ENCODE data around the gene CMC2.

The CMC2 gene

DNA sequence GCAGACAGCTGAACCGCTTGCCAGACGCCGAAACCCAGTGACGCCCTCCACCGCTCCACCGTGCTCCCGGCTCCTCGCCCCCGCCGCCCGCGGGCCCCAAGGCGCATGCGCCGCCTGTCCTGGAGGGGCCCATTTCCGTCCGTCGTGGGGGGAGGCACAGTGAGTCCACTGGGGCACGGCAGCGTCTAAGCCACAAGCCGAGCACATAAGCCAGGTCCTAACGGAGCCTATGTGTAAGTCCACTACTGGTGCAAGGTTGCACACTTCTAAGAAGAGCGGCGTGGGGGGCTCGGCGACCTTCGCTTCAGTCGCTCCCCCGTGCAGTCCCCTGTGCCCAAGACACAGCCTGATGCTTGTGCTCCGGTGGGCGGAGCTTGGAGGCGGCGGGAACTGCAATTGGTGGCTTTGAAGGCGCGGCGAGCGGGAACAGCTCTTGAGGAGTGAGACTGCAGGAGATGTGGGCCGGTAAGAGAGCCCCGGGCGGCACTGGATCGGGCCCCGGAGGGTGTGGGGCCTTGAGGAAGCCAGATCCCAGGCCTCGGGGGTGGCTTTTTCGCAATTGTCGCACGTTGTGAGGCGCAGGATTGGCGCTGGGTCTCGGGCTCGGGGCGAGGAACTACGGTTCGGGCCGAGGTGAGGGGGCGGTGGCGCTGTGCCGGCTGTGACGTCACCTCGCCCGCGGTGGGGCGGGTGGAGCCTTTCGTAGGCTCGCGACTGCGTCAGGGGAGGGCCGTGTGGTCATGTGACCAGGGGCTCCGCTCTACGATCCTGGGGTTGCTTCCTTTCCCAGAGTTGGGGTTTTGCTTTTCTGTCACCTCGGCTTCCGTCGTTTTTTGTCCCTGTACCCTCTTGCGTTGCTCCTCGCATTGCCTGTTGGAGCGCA, at the start of gene CMC2, which contains the start of gene CENPN:
Gene CMC2, minus strand, starts transcription at position 73 of the 883 bp plus-strand sequence. CDS start 9,491 bp downstream, outside the sequence.
Gene CENPN, plus strand, starts transcription at position 402 of the 883 bp plus-strand sequence. CDS start 4,726 bp downstream, outside the sequence.
- DNase-seq = peak; percentile 97

GRCh38 chr16:81053761-81054160, 47.1 kb upstream of the CMC2 start:
- no peak for DNase-seq

DNA sequence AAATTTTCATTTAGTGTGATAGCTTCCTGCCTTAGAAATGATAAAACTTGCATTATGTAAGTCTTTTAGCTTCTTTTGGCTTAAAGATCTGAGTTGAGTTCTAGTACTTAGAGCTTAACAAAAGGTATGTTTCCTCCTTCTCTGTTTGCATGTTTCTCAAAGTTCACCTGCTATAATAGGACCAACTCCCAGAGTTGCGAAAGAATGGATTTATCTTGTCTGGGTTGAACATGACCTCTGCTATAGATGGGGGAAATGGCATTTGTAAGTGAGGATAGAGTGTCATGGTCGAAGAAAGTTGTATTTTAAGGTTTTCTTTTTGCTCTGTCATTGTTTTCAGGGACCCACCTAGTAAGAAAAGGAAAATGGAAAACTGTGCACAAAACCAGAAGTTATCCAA, 36.1 kb upstream of the CMC2 start:
- no peak for DNase-seq

- DNase-seq = no peak
Measured at GRCh38 chr16:81041696-81042095, 35.0 kb upstream of the CMC2 start.

DNA sequence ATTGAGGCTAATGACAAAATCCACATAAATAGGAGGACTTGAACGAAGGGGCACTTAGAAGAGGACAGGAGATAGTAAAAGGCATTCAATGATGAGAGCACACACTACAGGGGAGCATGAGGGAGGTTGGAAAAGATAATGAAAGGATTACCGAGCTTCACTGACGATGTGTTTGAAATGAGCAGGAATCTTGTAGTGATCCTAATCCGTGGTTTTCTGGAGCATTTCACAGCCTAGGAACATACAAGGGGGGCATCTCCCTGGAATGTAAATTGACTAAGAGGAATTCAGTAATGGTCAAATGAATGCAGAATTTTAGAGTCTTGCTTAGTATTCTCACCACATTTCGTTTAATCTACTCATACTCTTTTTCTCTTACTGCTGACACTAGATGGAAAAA, 34.2 kb upstream of the CMC2 start:
- DNase-seq = no peak

- DNase-seq = no peak
Measured at GRCh38 chr16:81040131-81040530, 33.4 kb upstream of the CMC2 start.

DNA sequence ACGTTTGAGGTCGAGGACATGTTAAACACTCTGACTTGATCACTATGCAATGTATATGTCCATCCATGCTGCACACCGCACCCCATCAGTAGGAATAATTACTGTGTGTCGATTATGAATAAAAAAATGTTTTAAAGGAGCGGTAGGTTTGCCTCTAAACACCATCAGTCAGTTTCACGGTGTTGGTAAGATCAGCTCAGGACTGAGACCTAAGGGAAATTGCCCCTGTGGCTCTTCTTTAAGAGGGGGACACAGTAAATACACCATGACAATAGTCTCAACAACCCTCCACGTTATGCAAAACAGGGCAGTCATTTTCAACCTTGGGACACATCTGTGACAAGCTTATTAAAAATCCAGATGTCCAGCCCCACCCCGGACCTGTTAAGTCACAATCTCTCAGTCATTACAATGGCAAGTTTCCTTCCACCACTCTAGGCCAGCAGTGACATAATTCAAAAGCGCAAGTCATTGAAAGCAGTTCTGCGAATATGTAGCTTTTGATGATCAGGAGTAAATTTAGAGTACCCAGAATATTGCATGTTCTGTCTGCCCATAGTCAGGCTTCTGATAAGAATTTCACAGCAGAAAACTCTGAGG, 30.2 kb upstream of the CMC2 start:
- no peak for DNase-seq

DNA sequence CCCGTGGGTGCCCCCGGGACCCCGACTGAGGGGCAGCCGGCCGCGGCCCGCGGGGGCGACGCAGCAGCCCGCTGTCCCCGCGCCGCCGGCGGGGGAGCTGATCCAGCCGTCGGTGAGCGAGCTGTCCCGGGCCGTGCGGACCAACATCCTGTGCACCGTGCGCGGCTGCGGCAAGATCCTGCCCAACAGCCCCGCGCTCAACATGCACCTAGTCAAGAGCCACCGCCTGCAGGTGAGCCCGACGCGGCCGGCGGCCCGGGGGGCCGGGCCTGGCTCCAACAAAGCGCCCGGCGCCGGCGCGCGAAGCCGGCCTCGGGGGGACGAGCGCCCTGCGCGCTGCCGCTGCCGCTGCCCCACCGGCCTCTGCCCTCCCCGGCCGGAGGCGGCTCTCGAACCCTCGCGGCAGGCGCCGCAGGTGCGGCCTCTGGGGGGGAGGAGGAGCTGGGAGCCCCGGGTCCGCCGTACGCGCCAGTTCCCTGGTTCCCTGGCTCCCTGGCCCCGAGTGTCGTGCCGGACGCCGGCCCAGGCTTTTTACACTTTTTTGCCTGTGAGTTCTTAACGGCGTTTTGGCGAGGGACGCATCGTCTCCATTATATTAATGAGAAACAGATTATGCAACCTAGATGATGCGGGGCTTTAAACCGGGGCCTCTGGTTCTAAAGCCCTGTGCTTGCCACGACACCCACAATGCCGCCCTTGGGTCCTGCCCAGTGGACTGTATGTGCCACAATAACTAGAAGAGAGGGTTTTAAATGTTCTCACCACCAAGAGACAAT, 29.5 kb upstream of the CMC2 start:
- peak; percentile 33 for DNase-seq

DNA sequence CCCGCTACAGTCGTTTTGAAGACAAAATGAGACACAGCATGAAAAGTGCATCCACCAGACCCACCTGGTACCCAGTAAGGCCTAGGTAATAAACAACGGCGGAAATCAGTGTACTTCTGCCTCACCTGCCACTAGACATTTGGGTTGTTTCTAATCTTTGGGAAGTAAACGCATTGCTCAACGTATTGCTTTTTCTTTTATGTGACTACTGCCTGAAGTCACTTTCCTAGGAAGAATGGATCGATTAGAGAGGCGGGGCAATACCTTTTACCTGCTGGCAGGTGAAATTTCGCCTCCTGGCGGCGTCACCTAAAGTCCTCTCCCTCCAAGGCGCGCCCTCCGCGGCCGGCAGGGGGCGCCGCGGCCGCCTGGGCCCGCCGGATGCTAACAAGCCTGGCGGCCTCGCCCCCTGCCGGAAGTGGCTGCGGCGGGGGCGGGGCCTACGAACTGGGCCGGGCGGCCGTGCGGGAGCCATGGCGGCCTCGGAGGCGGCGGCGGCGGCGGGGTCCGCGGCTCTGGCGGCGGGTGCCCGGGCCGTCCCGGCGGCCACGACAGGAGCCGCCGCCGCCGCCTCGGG, 28.8 kb upstream of the CMC2 start, which contains the start of gene ATMIN:
Gene ATMIN, plus strand, starts transcription at position 445 of the 577 bp plus-strand sequence. Its CDS starts 29 bp downstream, at position 474.
- DNase-seq = peak; percentile 87

- no peak for DNase-seq
Measured at GRCh38 chr16:81029930-81030604, 23.4 kb upstream of the CMC2 start.

DNA sequence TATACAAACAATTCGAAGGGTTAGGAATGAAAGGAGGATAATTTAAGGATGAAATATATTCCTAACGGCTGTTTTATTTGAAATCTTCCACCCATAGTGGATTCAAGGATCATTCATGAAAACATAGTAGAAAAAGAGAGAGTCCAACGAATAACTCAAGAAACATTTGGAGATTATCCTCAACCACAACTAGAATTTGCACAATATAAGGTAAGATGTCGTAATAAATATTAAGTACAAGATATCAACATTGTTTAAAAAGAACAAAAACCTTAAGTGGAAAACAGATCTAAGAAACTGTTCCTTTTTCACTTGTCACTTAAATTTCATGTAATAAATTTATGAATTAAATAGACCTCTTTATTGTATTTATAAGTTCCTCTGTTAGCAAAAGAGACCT, 19.7 kb upstream of the CMC2 start:
- DNase-seq = no peak

GRCh38 chr16:81018496-81018895, 11.8 kb upstream of the CMC2 start:
- no peak for DNase-seq

DNA sequence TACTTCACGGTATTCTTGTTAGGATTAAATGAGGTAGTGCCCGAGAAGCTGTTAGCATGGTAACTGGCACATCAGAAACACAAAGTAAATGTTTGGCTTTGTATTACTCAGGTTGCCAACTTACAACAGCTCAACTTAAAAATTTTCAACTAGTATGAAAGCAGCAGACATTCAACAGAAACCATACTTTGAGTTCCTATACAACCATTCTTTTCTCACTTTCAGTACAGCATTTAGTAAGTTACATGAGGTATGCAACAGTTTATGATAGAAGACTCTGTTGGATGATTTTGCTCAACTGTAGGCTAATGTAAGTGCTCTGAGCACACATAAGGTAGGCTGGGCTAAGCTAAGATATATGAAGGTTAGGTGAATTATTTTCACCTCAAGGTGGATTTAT, 8.0 kb upstream of the CMC2 start:
- no peak for DNase-seq

GRCh38 chr16:81012974-81013373, 6.3 kb upstream of the CMC2 start:
- no peak for DNase-seq

DNA sequence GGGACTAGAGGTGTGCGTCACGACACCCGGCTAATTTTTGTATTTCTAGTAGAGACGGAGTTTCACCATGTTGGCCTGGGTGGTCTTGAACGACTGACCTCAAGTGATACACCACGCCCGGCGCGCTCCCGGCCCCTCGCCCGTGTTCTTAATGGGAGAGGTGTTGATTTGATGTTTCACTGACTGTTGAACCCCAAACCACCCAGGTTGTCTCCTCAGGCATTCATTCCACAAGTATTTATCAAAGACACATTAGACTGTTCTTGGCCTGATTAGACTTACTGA, 1.8 kb upstream of the CMC2 start:
- no peak for DNase-seq

DNA sequence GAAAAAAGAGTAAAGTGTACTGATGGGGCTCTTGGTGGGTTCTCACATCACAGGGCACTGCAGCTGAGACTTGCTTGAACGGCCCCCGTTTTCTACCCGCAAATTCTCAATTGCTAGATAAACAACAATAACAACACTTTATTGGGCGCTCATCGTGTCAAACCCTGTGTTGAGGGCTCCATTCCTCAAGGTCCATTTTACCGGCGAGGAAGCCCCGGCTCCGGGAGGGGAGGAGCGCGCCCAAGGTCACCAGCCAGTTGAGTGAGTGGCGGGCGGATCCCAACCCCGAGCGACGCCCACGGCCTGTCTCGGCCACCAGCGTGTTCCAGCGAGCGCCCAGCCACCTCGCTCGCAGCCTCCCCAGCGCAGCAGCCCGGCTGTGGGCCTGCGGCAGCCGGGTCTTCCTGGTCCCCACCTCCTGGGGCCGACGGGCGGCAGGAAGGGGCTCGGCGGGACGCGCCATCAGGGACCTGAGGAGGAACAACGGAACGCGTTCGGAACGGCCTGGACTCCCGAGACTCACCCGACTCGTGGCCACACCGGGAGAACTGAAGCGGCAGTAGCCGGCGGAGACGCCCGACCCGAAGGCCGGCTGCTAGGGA, 373 bp downstream of the CMC2 start:
- DNase-seq = peak; percentile 62

DNA sequence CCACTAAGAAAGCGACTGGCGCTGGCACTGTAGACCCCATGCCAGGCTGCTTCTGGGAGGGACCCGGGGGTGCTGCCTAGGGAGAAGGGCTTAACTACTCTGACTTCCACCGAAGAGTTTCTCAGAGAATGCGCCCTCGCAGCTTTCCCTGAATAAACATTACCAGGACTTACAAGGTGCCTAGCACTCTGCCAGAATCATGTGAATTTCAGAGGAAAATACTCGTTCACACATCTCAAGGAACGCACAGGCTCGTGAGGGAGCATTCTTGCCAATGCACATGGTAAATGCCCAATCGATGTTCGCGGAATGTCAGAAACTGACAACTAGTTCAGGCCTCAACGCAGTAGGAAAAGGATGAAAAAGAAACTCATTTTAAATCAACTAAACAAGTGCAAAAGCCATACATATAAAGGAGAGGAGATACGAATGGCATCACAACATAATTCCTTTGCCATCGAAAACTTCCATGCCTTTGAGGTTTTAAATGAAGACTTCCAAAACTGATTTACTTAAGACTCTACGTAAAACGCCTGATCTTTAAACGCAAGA, 999 bp downstream of the CMC2 start:
- DNase-seq = no peak

GRCh38 chr16:81004646-81005353, 1.9 kb downstream of the CMC2 start:
- no peak for DNase-seq

GRCh38 chr16:81003610-81004460, 2.9 kb downstream of the CMC2 start:
- DNase-seq = no peak

GRCh38 chr16:81003064-81003463, 3.6 kb downstream of the CMC2 start:
- no peak for DNase-seq

All from activated gamma-delta T cell treated with Interleukin-2 at 50 U/mL for 16 hours (primary cell).